Measurements from ENCODE around the gene DNAAF5.

- TF ChIP-seq POLR2A (IDR thresholded peaks at IDR 0.05; ENCODE audit: low read depth, low read length) (no peak), TAF1 (IDR thresholded peaks at IDR 0.05; ENCODE audit: low read depth, low read length) (no peak)
These were observed 44.3 kb downstream of the DNAAF5 start for GRCh38 chr7:770741-771166.
